NCI-H146 treated with DMSO at 0.1 percent for 48 hours (cell line): ENCODE results near the gene SEPSECS.

Source experiments
- DNase-seq: peaks from one replicate; lab custom pipeline; 2025; ENCODE audit not compliant: unreplicated experiment; lab: John Stamatoyannopoulos, UW

Gene SEPSECS

GRCh38 chr4:25159837-25160713 lies at the start of gene SEPSECS:
Gene SEPSECS, minus strand, starts transcription at chr4:25160449. Its CDS starts 80 bp downstream, at chr4:25160369.
- DNase-seq = peak; percentile 92

GRCh38 chr4:25209702-25210101 lies 49.5 kb upstream of the SEPSECS start:
- DNase-seq = no peak

GRCh38 chr4:25207997-25208396 lies 47.7 kb upstream of the SEPSECS start:
- DNase-seq = no peak

GRCh38 chr4:25198713-25199112 lies 38.5 kb upstream of the SEPSECS start:
- no peak for DNase-seq

GRCh38 chr4:25190407-25190806 lies 30.2 kb upstream of the SEPSECS start:
- DNase-seq = no peak

- DNase-seq = no peak
Observed at GRCh38 chr4:25184056-25184455, 23.8 kb upstream of the SEPSECS start.

- DNase-seq = no peak
Observed at GRCh38 chr4:25182937-25183336, 22.7 kb upstream of the SEPSECS start.

- peak; percentile 35 for DNase-seq
Observed at GRCh38 chr4:25180524-25181131, 20.4 kb upstream of the SEPSECS start.

- no peak for DNase-seq
Observed at GRCh38 chr4:25178838-25179261, 18.6 kb upstream of the SEPSECS start.

GRCh38 chr4:25177147-25177546 lies 16.9 kb upstream of the SEPSECS start:
- DNase-seq = no peak

GRCh38 chr4:25174674-25175073 lies 14.4 kb upstream of the SEPSECS start:
- DNase-seq = peak; percentile 14

GRCh38 chr4:25172961-25173915 lies 13.0 kb upstream of the SEPSECS start:
- peak; percentile 69 for DNase-seq

- DNase-seq = no peak
Observed at GRCh38 chr4:25171201-25171865, 11.1 kb upstream of the SEPSECS start.

- DNase-seq = no peak
Observed at GRCh38 chr4:25169446-25169845, 9.2 kb upstream of the SEPSECS start.

- no peak for DNase-seq
Observed at GRCh38 chr4:25165916-25166315, 5.7 kb upstream of the SEPSECS start.

GRCh38 chr4:25163196-25163595 lies 2.9 kb upstream of the SEPSECS start:
- no peak for DNase-seq

- DNase-seq = no peak
Observed at GRCh38 chr4:25162566-25162965, 2.3 kb upstream of the SEPSECS start.

- no peak for DNase-seq
Observed at GRCh38 chr4:25161593-25161950, 1.3 kb upstream of the SEPSECS start.

GRCh38 chr4:25160714-25161592 lies 704 bp upstream of the SEPSECS start:
- peak; percentile 77 for DNase-seq

- no peak for DNase-seq
Observed at GRCh38 chr4:25158817-25159216, 1.4 kb downstream of the SEPSECS start.
